GM10248 (cell line): ENCODE measurements around the gene ENO2.

ENCODE experiments used
- CTCF ChIA-PET: fragments of 300-600 bp; sonication (Branson Sonifier 250); formaldehyde crosslinking; extraction: SDS; loops from one replicate; lab custom pipeline; 2021; ENCODE audit warnings: antibody characterized with exemption; lab: Yijun Ruan, JAX
- POLR2A ChIA-PET: fragments of 350-650 bp; sonication (Branson Sonifier 250); formaldehyde crosslinking; extraction: SDS; loops from one replicate; lab custom pipeline; 2020; ENCODE audit warnings: antibody characterized with exemption; lab: Yijun Ruan, JAX
- DNase-seq: peaks from one replicate; pipeline ENCODE4 v3.0.0; 2012; ENCODE audit errors: extremely low spot score
- TF ChIP-seq, protein P1 (sequence below): IDR thresholded peaks from 2 replicates; pipeline ENCODE4 v1.5.1; 2012; ENCODE audit warnings: mild to moderate bottlenecking, low read depth; ENCODE audit errors: extremely low read depth, missing control alignments, control extremely low read depth

Gene ENO2

DNA sequence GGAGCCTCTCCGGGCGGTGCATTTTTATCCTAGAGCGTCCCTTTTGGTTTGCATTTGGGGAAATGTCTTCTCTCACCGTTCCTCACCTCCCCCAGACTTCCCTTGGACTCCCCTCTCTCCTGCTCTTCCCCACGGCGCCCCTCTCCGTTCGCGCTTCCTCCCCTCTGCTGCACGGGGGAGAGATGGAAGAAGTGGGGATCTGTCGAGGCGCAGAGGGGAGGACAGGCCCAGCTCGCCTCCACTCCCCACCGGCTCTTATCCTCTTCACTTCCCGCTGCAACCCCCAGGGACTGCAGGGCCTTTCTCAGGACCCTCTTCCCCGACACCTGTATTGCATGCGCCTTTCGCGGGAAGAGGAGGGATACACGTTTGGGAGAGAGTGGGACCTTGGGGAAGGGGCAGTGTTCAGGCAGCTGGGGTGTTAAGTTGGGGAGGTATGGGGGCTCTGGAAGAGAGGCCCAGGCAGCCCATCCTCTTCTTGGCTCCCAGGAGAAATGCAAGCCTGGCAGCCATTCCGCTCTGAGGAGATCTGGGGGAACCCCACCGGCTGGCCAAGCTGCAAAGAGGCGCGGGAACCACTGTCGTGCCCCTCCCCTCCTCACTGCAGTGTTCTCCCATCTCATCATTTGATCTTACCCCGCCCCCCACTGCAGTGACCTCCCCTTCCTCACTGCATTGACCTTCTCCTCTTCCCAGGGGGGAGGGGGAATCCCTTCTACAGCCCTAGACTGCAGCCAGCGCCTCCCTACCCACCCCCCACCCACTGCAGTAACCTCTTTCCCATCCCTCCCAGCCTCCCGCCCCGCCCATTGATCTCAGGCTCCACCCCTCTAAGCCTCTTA is 788 bp downstream of the ENO2 start:
- DNase-seq: no peak
- ChIA-PET POLR2A (interaction anchor here (1.0 to 1.4 kb wide), 4 partner anchors 24 to 48 kb away, joined by 3 to 5 read pairs (median 4); partner anchors contain the start of genes C12orf57, RNU7-1, SPSB2 and TPI1), CTCF (interaction anchor here (0.6 to 5.7 kb wide), 5 partner anchors 10 to 198 kb away, joined by 3 to 45 read pairs (median 7); no protein-coding TSS in a partner anchor)
- TF ChIP-seq, protein P1, sequence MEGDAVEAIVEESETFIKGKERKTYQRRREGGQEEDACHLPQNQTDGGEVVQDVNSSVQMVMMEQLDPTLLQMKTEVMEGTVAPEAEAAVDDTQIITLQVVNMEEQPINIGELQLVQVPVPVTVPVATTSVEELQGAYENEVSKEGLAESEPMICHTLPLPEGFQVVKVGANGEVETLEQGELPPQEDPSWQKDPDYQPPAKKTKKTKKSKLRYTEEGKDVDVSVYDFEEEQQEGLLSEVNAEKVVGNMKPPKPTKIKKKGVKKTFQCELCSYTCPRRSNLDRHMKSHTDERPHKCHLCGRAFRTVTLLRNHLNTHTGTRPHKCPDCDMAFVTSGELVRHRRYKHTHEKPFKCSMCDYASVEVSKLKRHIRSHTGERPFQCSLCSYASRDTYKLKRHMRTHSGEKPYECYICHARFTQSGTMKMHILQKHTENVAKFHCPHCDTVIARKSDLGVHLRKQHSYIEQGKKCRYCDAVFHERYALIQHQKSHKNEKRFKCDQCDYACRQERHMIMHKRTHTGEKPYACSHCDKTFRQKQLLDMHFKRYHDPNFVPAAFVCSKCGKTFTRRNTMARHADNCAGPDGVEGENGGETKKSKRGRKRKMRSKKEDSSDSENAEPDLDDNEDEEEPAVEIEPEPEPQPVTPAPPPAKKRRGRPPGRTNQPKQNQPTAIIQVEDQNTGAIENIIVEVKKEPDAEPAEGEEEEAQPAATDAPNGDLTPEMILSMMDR: no peak

DNA sequence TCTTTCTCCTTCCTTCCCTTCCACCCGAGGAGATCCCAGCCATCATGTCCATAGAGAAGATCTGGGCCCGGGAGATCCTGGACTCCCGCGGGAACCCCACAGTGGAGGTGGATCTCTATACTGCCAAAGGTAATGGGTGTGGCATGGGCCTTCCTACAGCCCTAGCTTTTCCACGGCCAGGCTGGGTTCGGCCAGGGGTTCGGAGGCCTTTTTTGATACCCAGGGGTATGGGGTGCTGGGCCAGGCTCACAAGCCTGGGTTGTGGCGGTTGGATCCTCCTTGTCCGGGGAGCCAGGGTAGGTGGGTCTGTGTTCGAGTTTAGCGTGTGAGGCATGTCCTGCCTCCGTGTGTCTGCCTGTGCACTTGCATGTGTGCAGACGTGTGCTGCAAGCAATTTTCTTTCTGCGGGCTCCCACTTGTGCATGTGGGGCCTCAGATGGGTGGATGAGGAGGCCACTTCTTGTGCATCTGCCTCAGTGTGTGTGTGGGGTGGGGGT is 1.5 kb downstream of the ENO2 start:
- TF ChIP-seq, protein P1: no peak
- ChIA-PET POLR2A (interaction anchor here (1.3 kb wide), 1 partner anchor 43 kb away, joined by 5 read pairs; the partner anchor contains the start of gene SPSB2), CTCF (interaction anchor here (0.8 to 5.7 kb wide), 8 partner anchors 9 to 197 kb away, joined by 3 to 45 read pairs (median 3); partner anchors contain the start of gene SPSB2)
- no peak for DNase-seq

DNA sequence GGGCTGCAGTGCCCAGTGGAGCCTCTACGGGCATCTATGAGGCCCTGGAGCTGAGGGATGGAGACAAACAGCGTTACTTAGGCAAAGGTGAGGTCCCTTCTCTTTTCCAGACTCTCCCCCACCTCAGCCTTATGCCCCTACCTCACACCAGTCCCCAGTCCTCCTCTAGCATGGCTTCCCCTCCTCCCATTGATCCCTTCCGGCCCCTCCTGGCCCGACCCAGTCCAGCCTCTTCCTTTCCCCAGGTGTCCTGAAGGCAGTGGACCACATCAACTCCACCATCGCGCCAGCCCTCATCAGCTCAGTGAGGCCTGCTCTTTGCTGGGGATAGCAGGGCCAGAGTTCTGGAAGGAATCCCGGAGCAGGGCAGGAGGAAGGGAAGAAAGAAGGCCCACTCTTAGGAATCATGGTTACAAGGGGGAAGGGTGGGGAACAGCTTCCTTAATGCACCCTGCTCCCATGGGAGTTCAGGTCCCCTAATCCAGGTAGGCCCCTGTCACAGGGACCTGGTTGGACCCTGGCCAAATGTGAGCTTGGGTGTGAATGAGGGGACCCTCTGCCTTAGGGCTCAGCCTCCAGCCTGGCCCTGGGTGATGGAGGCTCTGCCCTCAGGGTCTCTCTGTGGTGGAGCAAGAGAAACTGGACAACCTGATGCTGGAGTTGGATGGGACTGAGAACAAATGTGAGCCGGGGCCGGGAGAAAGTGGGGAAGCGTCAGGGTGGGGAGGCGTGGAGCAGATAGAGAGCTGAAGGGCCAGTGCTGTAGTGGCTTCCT is 2.2 kb downstream of the ENO2 start:
- TF ChIP-seq, protein P1: no peak
- no peak for DNase-seq
- ChIA-PET CTCF (interaction anchor here (0.8 to 5.7 kb wide), 7 partner anchors 8 to 47 kb away, joined by 3 to 45 read pairs (median 3); partner anchors contain the start of gene SPSB2), POLR2A (no interaction called here)

DNA sequence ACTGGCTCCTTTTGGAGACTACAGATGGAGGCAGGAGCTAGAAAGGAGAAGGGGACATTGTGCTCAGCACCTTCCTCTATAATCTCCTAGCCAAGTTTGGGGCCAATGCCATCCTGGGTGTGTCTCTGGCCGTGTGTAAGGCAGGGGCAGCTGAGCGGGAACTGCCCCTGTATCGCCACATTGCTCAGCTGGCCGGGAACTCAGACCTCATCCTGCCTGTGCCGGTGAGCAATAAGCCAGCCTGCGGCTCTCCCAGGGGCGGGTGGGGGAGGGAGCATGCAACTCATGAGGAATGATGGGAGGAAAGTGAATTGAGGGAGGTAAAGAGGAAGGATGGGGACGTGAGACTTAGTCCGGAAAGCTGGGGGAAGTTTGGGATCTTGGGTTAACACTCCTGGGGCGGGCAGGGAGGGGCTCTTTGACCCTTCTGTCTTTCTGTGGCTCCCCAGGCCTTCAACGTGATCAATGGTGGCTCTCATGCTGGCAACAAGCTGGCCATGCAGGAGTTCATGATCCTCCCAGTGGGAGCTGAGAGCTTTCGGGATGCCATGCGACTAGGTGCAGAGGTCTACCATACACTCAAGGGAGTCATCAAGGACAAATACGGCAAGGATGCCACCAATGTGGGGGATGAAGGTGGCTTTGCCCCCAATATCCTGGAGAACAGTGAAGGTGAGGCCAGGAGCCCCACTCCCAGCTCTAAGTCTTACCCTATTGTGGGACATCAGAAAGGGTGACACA is 3.3 kb downstream of the ENO2 start:
- ChIA-PET POLR2A (no interaction called here), CTCF (interaction anchor here (0.8 to 2.8 kb wide), 5 partner anchors 21 to 192 kb away, joined by 3 to 11 read pairs (median 4); partner anchors contain the start of genes C12orf57 and RNU7-1)
- TF ChIP-seq, protein P1: no peak
- DNase-seq: no peak

DNA sequence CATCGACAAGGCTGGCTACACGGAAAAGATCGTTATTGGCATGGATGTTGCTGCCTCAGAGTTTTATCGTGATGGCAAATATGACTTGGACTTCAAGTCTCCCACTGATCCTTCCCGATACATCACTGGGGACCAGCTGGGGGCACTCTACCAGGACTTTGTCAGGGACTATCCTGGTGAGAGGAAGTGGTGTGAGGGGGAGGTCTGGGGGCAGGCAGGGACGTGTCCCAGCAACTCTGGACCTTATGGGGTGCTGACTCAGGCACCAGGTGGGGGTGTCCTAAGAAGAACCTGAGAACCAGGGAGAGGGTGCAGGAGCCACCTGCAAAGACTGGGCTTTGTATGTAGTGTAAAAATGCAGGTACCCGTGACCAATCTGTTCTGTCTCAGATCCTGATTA is 5.2 kb downstream of the ENO2 start:
- POLR2A ChIA-PET: interaction anchor here (0.6 kb wide), 1 partner anchor 53 kb away, joined by 8 read pairs; no protein-coding TSS in a partner anchor
- TF ChIP-seq, protein P1: no peak
- CTCF ChIA-PET: interaction anchor here (1.0 to 1.6 kb wide), 4 partner anchors 9 to 47 kb away, joined by 3 to 6 read pairs (median 4); partner anchors contain the start of gene SPSB2
- no peak for DNase-seq
